ENCODE measurements around the gene SIK2. TPM values are rescaled to one million over a fixed set of nuclear protein-coding genes. Genes with fewer than 3 reads are reported as not detected.

SIK2 gene
- total RNA-seq, 1 donor from 2014 or later: 16.3 TPM

DNA sequence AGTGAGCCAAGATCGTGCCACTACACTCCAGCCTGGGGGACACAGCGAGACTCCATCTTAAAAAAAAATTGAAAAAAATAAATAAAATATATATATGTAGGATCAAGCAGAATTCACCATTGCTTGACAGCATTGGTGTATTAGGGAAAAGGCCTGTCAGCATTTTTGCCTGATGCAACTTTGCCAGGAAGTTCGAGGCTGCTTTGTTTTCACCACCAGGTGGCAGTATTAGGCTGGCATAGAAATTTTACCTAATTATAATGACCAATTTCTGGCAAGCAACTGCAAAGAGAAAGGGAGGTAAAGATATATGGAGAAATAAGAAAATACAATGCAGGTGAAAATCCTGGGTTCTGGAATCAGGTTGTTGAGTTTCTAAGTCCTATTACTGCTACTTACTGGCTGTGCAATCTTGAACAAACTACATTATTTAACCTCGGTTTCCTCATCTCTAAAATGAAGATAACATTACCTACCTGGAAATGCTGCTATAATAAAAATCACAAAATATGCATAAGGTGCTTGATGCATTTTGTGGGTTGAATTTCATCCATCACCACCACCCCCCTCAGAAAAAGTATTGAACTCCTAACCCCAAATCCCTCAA is 37.0 kb upstream of the SIK2 start:
- Histone ChIP-seq H3K4me1 (no peaks in the 10 kb centered on the region), H3K9me3 (replicated peaks) (no peaks in the 10 kb centered on the region), H3K36me3 (no peaks in the 10 kb centered on the region), H3K27me3 (ENCODE audit: low read depth) (no peaks in the 10 kb centered on the region), H3K27ac (replicated peaks) (no peak overlapping the region), H3K4me3 (no peak overlapping the region)
- TF ChIP-seq, protein P1, sequence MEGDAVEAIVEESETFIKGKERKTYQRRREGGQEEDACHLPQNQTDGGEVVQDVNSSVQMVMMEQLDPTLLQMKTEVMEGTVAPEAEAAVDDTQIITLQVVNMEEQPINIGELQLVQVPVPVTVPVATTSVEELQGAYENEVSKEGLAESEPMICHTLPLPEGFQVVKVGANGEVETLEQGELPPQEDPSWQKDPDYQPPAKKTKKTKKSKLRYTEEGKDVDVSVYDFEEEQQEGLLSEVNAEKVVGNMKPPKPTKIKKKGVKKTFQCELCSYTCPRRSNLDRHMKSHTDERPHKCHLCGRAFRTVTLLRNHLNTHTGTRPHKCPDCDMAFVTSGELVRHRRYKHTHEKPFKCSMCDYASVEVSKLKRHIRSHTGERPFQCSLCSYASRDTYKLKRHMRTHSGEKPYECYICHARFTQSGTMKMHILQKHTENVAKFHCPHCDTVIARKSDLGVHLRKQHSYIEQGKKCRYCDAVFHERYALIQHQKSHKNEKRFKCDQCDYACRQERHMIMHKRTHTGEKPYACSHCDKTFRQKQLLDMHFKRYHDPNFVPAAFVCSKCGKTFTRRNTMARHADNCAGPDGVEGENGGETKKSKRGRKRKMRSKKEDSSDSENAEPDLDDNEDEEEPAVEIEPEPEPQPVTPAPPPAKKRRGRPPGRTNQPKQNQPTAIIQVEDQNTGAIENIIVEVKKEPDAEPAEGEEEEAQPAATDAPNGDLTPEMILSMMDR (IDR thresholded peaks at IDR 0.05; ENCODE audit: borderline replicate concordance): peak; percentile 94
- intact Hi-C loops (cut with micrococcal nuclease): no loop called here
- peak; percentile 26 for DNase-seq

DNA sequence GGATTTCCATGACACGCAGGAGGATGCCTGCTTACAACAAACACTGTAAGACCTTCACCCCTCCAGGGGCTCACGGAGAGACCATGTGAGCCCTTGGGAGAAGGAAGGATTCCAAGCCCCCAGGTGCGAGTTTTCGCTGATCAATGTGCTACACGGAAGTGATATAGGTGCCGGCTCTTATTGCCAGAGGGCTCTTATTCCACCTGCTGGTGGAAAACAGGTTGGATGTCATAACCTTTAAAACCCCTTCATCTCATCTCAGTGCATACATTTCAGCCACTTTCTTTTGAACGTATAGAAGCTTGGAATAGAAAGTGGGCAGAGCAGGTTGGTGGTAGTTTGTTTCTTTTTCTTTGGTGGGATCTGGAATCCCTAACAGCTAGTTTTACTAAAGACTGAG is 35.9 kb upstream of the SIK2 start:
- Histone ChIP-seq H3K4me1 (no peaks in the 10 kb centered on the region), H3K27me3 (ENCODE audit: low read depth) (no peaks in the 10 kb centered on the region), H3K4me3 (no peak overlapping the region), H3K9me3 (replicated peaks) (no peaks in the 10 kb centered on the region), H3K36me3 (no peaks in the 10 kb centered on the region), H3K27ac (replicated peaks) (no peak overlapping the region)
- no peak for DNase-seq
- TF ChIP-seq, protein P1 (IDR thresholded peaks at IDR 0.05; ENCODE audit: borderline replicate concordance): no peak
- intact Hi-C loops (cut with micrococcal nuclease): no loop called here

DNA sequence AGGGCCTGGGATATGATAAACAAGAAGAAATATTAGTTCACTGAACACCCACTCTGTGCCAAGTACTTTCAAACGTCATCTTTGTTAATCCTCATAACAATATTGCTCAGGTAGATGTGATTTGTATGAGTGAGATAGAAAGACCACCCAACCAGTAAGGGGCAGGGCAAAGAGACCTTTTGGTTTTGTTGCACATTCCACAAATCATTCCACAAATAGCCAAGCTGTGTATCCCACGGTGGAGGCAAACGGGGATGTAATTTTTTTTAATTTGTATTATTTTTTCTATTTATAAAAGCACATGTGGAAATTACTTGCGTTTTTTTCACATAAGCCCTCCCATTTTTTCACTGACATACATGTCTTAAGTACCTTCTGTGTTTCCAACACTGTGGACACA is 32.8 kb upstream of the SIK2 start:
- Histone ChIP-seq H3K4me1 (peaks cover 22% of the 10 kb centered on the region), H3K27me3 (ENCODE audit: low read depth) (no peaks in the 10 kb centered on the region), H3K9me3 (replicated peaks) (no peaks in the 10 kb centered on the region), H3K27ac (replicated peaks) (peak overlapping the region; percentile 9), H3K4me3 (no peak overlapping the region), H3K36me3 (no peaks in the 10 kb centered on the region)
- TF ChIP-seq, protein P1 (IDR thresholded peaks at IDR 0.05; ENCODE audit: borderline replicate concordance): no peak
- no peak for DNase-seq
- intact Hi-C loops (cut with micrococcal nuclease): no loop called here

DNA sequence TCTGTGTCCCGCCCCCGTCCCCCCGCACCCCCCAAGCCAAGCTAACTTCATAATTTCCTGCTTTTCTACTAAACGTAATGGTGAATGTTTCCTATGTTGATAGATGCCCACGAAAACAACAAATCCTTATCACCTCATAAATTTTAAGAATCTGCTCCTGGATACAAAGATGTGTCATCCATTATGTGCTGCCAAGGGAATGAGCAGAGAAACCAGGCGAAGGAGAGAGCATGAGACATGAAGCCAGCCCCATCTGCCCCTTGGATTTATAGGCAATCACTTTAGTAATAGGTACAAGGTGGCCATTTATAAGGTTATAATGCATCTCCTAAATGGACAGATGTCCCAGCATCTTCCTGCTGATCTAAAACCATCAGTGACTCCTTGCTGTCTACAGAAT is 31.5 kb upstream of the SIK2 start:
- H3K4me3 ChIP-seq: no peak overlapping the region
- H3K27me3 ChIP-seq (ENCODE audit: low read depth): no peaks in the 10 kb centered on the region
- DNase-seq: no peak
- TF ChIP-seq, protein P1 (IDR thresholded peaks at IDR 0.05; ENCODE audit: borderline replicate concordance): no peak
- H3K9me3 ChIP-seq (replicated peaks): no peaks in the 10 kb centered on the region
- H3K27ac ChIP-seq (replicated peaks): no peak overlapping the region
- peaks cover 32% of the 10 kb centered on the region for H3K4me1 ChIP-seq
- H3K36me3 ChIP-seq: no peaks in the 10 kb centered on the region
- intact Hi-C loops (cut with micrococcal nuclease): no loop called here

DNA sequence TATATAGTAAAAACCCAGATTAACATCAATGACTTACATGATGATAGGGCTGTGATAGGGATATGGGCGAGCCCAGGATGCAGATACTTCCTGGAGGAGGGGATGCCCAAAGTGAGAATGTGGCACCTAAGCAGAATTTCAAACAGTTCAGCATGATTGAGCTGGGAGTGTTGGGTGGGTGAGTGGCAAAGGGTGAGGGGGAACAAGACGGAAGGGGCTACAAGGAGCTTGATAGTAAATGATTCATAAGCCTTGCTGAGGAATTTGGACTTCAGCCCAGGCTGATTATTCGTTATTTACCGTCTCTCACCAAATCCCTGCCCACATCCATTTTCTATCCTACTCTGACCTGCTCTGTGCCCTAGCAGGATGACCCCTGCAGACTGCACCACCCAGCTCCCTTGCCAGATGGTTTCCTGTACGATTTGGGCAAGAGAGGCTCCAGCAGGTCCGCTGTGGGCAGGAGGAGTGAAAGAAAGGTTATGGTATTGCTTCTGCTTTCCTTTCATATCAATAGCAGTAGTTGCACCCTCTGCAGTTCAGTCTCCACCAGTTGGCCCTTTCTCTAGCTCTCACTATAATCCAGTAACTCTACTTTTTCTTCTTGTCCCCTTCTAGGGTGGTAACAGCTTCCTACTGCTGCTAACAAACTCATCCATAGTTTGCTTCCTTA is 30.3 kb upstream of the SIK2 start:
- Histone ChIP-seq H3K4me1 (peaks cover 32% of the 10 kb centered on the region), H3K9me3 (replicated peaks) (no peaks in the 10 kb centered on the region), H3K27ac (replicated peaks) (no peak overlapping the region), H3K27me3 (ENCODE audit: low read depth) (no peaks in the 10 kb centered on the region), H3K4me3 (no peak overlapping the region), H3K36me3 (no peaks in the 10 kb centered on the region)
- TF ChIP-seq, protein P1 (IDR thresholded peaks at IDR 0.05; ENCODE audit: borderline replicate concordance): no peak
- DNase-seq: no peak
- intact Hi-C loops (cut with micrococcal nuclease): no loop called here
